Posterior cingulate gyrus (tissue), 11 donors: ENCODE data around the gene PRDX5.

Source experiments
- DNase-seq, 10 donors: peaks; one replicate each; pipeline versions ENCODE4 v3.0.0 to v3.0.0-alpha.2; 2020 to 2021; ENCODE audit warnings: mixed read lengths in 3 of 10
- intact Hi-C: fragments of 100-400 bp; cut with DNase I; formaldehyde crosslinking; loops from one replicate; pipeline ENCODE4 v1.15.1; 2023

The PRDX5 gene

DNA sequence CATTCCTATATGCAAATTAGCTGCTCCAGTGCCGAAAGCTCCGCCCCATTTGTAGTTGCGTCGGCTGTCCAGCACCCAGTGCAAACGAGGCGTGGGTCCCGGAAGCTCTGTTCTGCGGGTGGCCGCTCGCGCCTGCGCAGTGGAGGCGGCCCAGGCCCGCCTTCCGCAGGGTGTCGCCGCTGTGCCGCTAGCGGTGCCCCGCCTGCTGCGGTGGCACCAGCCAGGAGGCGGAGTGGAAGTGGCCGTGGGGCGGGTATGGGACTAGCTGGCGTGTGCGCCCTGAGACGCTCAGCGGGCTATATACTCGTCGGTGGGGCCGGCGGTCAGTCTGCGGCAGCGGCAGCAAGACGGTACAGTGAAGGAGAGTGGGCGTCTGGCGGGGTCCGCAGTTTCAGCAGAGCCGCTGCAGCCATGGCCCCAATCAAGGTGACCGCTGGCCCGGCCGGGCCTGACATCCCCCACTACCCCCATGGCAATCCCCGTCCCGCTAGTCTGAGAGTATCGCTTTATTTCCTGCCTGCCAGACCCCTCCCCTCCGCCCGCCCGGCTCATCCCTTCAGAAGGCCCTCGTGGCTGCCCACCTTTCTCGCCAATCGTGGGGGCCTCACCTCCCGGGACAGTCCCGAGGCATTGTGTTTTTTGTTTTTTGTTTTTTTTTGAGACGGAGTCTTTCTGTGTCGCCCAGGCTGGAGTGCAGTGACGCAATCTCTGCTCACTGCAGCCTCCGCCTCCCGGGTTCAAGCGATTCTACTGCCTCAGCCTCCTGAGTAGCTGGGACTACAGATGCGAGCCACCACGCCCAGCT lies at the start of gene PRDX5:
TSS of gene PRDX5 (plus strand) at position 161 of the 805 bp plus-strand sequence. CDS start at position 256, 95 bp downstream.
- DNase-seq, result peak; percentile 94 to 100 (median 96)
- intact Hi-C loops, result loop anchor here (5.0 kb wide), 1 partner anchor 39 kb away; the partner anchor contains the start of gene RPS6KA4

DNA sequence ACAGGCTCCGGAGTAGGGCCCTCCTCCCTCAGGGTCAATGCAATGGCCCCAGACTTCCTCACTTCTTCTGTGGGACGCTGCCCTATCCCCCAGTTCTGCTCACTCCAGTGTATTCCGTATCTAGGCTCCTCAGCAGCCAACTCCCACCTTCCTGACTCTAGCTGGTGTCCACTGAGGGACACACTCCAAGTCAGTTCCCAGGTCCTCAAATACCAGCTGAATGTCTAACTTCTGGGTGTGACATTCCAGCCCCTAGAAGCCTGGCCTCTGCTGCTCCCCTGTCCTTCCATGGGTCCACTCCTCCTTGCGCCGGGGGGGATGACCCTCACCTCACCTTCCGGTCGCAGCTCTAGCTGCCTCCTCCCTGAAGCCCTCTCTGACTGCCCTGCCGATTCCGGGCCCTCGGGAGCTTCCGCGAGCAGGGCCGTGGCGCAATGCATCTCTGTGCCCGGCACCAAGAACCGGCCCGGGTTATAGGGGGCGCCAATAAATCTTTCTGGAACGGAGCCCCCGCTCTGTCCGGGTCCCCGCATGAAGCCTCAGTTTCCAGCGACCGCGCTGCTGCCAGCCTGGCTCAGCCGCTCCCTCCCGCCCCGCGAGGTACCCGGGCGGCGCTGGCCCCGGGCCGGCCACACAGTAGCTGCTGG lies 48.9 kb upstream of the PRDX5 start:
- intact Hi-C loops, result no loop called here
- DNase-seq, result peak in 2 of 10 donors; percentile 47 to 93

DNA sequence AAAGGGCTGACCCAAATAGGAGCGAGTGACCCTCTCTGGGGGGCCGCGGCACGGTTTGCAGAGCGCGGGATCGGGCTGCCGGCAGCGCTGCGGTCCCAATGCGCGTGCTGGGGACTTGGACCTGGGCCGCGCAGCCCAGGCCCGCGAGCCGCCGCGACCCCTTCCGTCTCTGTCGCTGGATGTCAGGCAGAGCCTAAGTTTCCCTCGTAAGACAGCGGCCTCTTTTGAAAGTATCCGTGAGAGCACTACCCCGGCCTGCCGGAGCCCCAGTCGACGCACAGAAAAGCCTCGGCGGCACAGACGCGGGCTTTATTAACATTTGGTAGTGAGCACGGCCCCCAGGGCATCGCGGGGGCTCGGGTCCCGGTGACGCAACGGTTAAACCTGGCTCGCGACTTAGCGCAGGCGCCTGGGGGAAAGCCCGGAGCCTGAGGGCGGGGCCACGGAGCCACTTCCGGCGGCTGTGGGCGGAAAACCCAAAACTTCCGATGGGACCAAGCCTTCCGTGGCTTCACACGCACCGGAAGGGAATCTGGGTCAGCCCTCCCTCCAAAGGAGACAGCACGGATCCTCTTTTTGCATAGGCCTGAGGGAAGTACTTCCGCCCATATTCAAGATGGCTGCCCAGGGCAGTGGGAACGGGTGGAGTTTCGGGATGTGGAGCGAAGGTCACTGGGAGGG lies 48.2 kb upstream of the PRDX5 start:
- DNase-seq, result peak; percentile 97 to 100 (median 99)
- intact Hi-C loops, result loop anchor here (1.0 to 2.0 kb wide), 2 partner anchors 16 to 31 kb away; partner anchors contain the start of genes CATSPERZ and GPR137

DNA sequence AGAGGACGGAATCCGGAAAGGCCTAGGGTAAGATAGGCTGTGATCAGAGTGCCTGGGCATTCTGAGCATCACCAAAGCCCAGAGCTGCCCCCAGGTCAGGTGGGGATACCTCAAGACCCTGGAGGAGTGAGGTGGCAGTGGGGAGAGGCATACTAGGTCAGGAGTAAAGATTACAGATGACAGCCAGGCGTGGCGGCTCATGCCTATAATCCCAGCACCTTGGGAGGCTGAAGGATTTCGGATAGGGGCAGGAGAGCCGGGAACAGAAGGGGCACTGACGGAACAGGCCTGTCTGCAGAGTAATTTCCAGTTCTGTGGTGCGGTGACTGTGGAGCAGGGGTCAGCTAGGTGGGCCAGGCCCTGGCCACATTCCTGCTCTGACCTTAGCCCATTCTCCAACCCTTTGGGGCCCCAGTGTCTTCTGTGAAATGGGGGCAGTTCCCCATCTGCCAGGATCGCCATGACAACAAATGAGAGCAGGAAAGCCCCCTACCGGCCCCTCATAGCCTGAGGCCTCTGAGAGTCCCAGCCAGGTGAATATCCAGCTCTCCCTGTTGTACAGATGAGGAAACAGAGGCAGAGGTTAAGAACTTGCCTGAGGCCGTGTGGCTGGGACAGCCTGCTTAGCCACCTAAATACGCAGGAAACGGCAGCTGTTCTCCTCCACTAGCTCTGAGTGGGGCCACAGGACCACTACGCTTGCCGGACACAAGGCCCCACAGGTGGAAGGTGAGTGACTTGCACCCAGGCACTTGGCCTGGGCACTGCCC lies 42.7 kb upstream of the PRDX5 start:
- intact Hi-C loops, result no loop called here
- no peak for DNase-seq

DNA sequence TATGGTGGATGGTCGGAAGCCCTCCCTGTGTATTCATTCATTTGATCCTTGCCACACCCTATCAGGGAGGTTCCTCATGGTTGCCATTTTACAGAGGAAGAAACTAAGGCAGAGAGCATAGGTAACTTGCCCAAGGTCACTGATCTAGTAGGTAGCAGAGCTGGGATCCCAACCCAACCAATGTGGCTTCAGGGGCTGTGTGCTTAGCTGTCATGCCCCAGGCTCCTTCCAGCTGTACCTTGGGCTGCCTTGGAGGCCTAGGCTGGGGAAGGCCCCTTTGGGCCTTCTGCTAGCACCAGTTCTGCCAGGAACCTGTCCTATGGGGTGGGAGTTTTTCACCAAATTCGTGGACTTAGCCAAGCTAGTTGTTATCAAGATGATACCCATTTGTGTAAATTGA lies 42.1 kb upstream of the PRDX5 start:
- no peak for DNase-seq
- intact Hi-C loops, result no loop called here

DNA sequence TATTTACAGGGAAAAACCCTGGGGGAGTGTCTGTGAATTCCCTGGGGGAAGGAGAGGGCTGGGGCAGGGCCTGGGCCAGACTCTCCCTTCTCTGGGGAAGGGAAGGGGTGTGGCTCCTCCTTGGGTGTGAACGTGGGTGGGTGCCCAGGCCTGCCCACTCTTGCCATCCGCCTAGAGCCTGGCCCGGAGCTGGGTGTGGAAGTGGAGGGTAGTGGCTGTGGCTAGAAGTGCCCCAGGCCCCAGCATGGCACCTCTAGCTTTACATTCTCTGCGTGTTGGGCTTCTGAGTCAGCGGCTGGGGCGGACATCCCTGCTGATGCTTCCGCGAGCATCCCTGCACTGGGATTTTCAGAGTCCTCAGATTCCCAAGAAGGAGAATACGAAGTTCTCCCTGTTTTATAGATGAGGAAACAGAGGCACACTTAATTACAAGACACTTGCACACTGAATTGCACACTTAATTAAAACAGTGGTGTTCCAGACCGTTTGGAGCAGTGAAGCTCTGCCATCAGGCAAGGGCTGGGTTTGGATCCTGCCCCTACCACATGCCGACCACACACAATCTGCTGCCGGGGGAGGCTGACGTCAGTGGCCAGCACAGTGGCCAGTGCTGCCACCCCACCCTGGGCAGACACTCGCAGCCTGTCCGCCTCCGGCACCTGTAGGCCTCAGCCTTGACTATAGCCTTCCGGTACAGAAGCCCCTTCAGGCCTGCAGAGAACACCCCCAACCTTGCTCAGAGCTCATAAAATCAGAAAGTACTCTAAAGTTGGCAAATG lies 41.1 kb upstream of the PRDX5 start:
- intact Hi-C loops, result no loop called here
- DNase-seq, result peak in 1 of 10 donors; percentile 91

DNA sequence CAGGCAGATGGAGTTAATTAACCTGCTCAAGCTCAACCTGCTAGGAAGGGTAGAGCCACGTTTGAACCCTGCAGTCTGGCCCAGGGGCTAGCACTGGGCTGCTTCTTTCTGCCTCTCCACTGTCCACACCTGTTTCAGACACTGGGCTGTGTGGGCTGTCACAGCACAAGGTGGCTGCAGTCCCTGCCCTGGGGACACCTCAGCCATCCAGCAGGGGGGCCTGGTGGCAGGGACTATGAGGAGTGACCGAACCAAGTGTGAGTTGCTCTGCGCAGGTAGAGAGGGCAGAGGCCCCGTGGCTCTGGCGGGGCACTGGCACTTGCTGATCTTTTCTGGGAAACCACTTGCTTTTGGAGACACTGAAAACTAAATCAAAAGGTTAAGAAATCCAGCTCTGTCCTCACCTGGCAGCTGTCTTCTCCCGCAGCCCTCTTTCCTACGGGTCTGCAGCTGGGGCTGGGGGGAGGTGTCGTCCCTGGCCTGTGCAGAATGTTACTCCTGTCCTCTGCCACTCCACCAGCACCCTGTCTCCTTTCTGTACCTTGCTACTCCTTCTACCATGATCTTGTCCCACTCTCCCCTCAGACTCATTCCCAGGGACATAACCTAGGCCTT lies 39.2 kb upstream of the PRDX5 start:
- intact Hi-C loops, result no loop called here

DNA sequence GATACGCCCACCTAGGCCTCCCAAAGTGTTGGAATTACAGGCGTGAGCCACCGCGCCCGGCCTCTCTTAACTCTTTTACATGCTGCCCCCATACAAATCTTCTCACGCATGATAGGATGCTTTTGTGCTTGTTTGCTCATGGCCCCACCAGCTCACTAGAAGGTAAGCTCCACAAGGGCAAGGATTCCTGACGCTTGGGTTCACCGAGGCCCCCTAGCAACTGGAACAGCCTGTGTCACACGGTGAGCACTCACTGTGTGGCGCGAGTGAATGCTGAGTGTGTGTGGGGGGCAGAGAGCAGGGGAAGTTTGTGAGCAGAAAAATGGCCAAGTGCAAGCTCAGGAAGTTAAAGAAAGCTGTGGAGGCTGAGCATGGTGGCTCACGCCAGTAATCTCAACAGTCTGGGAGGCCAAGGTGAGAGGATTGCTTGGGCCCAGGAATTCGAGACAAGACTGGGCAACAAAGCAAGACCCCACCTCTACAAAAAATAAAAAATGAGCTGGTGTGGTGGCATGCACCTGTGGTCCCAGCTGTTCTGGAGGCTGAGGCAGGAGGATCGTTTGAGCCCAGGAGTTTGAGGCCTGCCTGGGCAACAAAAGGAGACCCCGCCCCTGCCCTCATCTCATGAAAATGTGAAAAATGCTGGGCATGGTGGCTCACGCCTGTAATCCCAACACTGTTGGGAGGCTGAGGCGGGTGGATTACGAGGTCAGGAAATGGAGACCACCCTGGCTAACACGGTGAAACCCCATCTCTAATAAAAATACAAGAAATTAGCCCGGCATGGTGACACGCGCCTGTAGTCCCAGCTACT lies 35.8 kb upstream of the PRDX5 start:
- intact Hi-C loops, result no loop called here
- DNase-seq, result no peak

More for the DNA sequence above, 39.2 kb upstream of the PRDX5 start:
- DNase-seq, result no peak

DNA sequence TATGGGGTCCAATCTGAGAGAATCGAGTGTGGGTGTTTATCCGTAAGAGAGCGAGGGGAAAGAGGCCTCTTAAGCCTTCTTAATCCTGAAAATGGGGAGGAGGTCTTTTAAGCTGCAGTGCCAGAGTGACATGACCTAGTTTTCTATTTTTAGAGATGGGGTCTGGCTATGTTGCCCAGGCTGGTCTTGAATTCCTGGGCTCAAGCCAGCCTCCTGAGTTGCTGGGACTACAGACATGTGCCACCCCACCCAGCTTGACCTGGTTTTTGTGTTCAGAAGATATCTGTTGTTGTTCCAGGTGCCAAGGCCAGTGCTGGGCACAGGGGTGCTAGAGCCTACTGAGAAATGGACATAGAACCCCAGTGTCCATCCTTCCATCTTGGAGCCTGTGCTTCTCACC lies 34.8 kb upstream of the PRDX5 start:
- intact Hi-C loops, result no loop called here
- DNase-seq, result no peak

DNA sequence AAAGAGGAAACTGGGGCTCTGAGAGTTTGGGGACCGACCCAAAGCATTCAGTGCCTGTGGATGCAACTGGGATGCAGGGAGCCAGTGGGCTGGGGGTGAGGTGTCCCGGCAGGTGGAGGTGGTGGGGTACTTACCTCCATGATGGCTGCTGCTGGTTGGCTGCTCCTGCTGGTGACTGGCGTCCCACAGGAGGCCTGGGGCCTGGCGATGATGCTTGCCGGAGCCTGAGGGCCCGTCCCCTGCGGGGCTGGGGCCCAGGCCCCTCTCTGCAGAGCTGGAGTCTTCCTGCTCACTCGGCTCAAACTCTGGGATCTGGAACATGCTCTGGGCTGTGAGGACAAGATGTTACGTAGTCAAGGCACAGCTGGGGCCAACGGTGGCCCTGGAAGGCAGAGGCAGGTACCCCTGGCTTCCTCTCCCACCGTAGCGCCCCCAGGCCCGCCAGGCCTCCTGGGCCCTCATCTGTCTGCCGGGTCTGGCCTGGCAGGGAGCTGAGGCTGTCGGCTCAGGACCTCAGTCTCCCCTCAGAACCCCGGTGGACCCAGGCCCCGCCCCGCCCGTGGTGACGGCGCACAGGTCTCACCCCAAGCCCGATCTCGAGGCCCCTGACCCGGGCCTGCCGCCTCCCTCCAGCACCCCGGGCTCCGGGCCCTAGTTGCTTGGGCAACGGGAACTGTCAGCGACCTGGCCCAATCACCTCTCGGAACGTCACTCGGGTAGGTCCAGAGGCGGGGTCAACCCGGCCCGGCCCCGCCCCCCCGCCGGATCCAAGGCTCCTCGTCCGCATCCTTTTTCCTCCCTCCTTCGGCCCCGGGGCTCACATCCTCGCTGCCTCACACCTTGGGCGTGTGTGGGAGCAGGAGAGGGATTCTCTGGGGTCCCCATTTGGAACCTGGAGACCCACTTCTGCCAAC lies 33.6 kb upstream of the PRDX5 start, which contains the start of gene BAD:
TSS of gene BAD (minus strand) at position 618 of the 914 bp plus-strand sequence. CDS start at position 321, 297 bp downstream.
- intact Hi-C loops, result no loop called here
- peak; percentile 96 to 100 (median 98) for DNase-seq

DNA sequence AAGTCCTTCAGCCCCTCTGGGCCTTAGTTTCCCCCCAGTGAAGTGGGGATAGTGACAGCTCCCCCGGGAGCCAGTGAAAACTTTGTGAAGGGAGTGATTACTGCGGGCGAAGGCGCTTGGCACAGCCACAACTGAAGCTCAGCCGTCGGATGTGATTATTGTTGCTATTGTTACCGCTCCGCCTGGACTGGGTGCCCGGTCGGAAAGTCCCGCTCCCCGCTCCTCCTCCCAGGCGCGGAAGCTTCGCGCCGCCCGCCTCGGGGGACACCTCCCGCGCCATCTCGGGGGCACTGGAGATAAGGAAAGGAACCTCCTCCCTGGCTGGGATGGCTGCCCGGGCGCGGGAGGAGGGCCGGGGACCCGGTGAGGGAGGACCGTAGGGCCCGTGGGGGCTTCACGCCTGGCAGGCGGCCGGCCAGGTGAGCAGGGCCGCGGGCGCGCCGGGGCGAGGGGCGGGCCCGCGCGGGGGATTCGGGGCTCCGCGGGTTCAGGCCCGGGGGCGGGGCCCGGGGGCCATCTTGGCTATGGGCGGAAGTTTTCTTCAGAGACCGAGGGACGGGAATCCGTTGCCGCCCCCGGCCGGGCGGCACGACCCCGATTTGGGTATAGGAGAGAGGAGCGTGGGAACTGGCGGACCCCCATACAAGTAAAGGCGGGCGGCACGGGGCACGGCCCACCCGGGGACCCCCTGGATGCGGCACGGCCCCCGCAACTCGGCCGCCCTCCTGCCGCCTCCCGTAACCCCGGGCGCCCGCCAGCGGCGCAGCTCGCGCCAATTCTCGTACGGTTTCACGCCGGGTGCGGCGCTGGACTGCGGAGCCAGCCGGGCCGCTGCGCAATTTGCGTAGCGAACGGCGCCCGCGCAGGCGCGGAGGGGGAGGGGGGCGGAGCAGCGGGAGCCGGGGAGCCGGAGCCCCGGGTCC lies 32.7 kb upstream of the PRDX5 start, which contains the start of gene GPR137:
TSS of gene GPR137 (plus strand) at position 887 of the 923 bp plus-strand sequence. CDS start 677 bp downstream, outside the sequence.
- intact Hi-C loops, result loop anchor here (1.0 kb wide), 2 partner anchors 15 to 20 kb away; partner anchors contain the start of gene ESRRA
- DNase-seq, result peak; percentile 81 to 98 (median 86)

DNA sequence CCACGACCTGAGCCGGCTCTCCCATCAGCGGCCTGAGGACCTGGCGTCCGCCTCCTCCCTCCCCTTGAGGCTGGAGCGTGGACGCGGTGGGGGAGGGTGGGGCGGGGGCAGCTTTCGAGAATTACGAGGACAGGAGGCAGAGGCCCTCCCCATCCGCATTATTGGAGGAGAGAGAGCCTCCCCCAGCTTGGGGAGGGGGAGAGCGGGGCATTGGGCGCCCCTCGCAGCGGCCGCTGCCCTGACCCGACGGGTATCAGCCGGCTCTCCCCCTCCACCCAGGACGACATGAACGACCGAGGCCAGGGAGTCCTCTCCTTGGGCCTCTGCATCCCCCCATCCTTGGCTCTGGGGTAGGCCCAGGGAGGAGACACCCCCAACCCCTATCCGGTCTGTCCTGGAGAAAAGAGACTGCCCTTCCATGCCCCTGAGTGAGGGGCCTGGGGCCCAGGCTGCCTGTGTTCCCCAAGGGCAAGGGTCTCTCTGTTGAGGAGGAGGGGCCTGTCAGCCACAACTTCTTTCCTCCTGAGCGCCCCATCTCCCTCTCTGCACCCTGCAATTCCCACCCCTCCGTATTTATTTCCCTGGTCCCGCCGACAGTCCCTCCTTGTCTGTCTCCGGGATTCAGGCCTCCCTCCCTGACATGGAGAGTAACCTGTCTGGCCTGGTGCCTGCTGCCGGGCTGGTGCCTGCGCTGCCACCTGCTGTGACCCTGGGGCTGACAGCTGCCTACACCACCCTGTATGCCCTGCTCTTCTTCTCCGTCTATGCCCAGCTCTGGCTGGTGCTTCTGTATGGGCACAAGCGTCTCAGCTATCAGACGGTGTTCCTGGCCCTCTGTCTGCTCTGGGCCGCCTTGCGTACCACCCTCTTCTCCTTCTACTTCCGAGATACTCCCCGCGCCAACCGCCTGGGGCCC lies 31.8 kb upstream of the PRDX5 start:
- DNase-seq, result peak in 1 of 10 donors; percentile 19

DNA sequence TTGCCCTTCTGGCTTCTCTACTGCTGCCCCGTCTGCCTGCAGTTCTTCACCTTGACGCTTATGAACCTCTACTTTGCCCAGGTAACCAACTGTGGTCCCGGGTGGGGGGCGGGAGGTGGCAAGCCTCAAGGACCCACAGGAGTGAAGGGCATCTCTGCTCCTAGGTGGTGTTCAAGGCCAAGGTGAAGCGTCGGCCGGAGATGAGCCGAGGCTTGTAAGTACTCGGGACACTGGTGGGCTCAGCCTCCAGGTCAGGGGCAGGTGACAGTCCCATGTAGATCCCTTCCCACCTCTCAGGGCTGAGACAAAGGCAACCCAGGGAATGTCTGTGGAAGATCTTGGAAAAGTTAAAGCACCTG lies 31.1 kb upstream of the PRDX5 start:
- DNase-seq, result no peak
- intact Hi-C loops, result no loop called here

More for the DNA sequence above, 31.8 kb upstream of the PRDX5 start:
- intact Hi-C loops, result loop anchor here (1.0 kb wide), 2 partner anchors 16 to 19 kb away; partner anchors contain the start of gene ESRRA

DNA sequence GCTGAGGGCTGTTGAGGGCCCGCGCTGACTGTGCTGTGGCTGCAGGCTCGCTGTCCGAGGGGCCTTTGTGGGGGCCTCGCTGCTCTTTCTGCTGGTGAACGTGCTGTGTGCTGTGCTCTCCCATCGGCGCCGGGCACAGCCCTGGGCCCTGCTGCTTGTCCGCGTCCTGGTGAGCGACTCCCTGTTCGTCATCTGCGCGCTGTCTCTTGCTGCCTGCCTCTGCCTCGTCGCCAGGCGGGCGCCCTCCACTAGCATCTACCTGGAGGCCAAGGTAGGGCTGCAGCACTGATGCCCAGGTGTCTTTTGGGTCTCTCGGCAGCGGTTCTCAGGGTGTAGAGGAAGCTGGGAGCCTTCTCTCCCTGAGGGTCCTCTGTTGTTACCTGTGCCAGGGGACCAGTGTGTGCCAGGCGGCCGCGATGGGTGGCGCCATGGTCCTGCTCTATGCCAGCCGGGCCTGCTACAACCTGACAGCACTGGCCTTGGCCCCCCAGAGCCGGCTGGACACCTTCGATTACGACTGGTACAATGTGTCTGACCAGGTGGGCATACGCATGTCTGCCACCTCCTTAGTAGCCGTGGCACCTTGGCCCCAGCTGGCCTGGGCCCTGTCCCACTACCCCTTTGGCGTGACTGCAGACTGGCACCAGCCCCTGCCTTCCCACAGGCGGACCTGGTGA lies 30.1 kb upstream of the PRDX5 start:
- intact Hi-C loops, result no loop called here
- DNase-seq, result no peak
